Suppressor macrophage treated with lipopolysaccharide for 1 hour (primary cell): ENCODE measurements around the gene STAM2.
"Not testable (repeated sequence)": the region's sequence is repeated elsewhere in the genome, so short reads cannot be mapped to it uniquely, and the experiment has no call there.

ENCODE experiments used
- DNase-seq, 3 donors: peaks; one replicate each; pipeline ENCODE4 v3.0.0-alpha.2; 2020 to 2022

The STAM2 gene

DNA sequence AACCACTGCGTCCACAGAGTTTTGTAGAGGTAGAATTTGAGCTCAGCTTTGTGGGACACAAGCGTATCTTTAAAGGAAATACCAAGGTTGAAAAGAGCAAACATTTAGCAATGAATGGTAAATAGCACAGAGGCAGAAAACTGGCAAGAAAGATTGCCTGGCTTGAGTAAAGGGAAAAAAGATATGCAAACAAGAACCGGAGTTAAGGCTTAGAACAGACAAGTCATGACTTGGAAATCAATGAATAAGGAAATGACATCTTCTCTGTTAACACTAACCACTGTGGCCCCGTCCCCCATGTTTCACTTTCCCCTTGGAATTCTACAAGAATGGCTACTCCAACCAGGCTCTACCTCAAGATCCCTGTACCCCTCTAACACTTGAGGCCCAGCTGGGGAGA is 3.8 kb downstream of the STAM2 start:
- DNase-seq = peak; percentile 38 to 62 (median 45)

DNA sequence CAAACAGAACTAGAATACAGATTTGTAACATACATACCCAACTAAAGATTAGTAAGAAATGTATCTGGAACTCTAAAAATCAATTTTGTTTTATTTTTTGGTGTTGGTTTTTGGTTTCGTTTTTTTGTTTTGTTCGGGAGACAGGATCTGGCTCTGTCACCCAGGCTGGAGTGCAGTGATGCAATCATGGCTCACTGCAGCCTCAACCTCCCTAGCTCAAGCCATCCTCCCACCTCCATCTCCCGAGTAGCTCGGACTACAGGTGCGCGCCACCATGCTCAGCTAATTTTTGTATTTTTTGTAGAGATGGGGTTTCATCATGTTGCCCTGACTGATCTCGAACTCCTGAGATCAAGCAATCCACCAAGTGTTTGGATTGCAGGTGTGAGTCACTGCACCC is 6.4 kb downstream of the STAM2 start:
- peak in 1 of 3 donors; percentile 29 for DNase-seq

DNA sequence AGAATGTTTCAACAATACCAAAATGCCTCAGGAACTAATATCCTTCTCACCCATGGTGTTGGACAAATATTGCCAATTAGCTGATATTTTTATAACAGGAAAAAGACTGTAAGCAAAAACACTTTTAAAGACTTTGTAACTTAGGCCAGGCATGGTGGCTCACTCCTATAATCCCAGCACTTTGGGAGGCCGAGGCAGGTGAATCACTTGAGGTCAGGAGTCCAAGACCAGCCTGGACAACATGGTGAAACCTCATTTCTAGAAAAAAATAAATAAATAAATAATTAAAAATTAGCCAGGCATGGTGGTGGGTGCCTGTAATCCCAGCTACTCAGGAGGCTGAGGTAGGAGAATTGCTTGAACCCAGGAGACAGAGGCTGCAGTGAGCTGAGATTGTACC is 8.1 kb downstream of the STAM2 start:
- DNase-seq = not testable (repeated sequence)

- no peak for DNase-seq
Measured at GRCh38 chr2:152167065-152167464, 8.5 kb downstream of the STAM2 start.

- peak; percentile 26 to 78 (median 70) for DNase-seq
Measured at GRCh38 chr2:152166633-152167032, 8.9 kb downstream of the STAM2 start.

GRCh38 chr2:152165780-152166179 is 9.8 kb downstream of the STAM2 start:
- no peak for DNase-seq

- no peak for DNase-seq
Measured at GRCh38 chr2:152165306-152165705, 10.3 kb downstream of the STAM2 start.

- DNase-seq = not testable (repeated sequence)
Measured at GRCh38 chr2:152163669-152164068, 11.9 kb downstream of the STAM2 start.

- no peak for DNase-seq
Measured at GRCh38 chr2:152162141-152162540, 13.4 kb downstream of the STAM2 start.

DNA sequence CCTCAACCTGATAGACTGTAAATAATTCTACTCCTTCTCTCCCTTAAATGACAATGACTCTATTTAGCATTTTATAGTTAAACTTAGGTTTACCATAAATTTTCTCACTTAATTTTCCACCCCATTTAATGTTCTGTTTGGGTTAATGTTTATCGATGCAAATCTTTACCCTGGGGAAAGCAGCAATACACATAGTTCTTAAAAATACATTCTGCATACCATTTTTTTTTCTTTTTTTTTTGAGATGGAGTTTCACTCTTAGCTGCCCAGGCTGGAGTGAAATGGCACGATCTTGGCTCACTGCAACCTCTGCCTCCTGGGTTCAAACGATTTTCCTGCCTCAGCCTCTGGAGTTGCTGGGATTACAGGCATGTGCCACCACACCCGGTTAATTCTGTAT is 14.0 kb downstream of the STAM2 start:
- no peak for DNase-seq

DNA sequence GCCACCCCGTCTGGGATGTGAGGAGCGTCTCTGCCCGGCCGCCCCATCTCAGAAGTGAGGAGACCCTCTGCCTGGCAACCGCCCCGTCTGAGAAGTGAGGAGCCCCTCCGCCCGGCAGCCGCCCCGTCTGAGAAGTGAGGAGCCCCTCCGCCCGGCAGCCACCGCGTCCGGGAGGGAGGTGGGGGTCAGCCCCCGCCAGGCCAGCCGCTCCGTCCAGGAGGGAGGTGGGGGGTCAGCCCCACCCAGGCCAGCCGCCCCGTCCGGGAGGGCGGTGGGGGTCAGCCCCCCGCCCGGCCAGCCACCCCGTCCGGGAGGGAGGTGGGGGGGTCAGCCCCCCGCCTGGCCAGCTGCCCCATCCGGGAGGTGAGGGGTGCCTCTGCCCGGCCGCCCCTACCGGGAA is 15.2 kb downstream of the STAM2 start:
- not testable (repeated sequence) for DNase-seq

DNA sequence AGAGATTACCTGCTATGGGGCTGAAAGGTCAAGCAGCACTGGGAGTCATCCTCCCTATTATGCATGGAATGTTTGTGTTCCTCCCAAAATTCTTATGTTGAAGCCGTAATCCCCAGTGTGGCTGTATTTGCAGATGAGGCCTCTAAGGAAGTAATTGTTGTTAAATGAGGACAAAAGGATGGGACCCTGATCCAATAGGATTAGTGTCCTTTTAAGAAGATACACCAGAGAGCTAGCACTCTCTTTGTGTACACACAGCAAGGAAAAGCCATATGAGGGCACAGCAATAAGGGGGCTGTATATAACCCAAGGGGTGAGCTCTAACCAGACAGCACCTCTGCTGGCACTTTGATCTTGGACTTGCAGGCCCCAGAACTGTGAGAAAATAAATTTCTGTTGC is 18.3 kb downstream of the STAM2 start:
- peak in 1 of 3 donors; percentile 10 for DNase-seq

DNA sequence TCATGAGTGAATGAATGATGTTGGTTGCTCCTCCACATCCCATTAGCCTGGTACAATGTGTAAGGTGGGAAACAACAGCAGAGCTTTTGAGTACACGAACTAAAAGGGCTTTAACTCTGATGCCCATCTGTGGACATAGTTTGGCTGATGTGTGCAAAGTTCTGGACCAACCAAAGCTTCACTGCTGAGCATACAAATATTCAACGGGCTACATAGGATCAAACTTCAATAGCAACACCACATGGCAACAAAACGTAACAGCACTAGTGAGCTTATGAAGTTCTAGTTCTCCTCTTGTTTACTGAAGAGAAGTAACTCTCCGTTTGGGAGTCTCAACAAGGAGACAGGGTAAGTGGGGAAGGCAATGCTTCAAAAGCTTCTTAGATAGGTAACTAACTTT is 20.4 kb downstream of the STAM2 start:
- DNase-seq = no peak

DNA sequence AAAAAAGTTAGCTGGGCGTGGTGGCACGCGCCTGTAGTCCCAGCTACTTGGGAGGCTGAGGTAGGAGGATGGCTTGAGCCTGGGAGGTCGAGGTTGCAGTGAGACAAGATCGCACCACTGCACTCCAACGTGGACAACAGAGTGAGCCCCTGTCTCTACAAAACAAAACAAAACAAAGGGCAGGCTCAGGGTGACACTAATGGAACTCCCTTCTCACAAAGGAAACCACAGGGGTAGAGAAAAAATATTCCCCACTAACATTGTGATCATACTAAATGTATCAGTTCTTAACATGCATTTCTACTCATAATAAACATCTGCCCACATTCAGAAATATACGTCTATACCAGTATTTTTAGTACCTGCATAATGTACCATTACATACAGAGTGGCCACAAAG is 21.1 kb downstream of the STAM2 start:
- no peak for DNase-seq

- DNase-seq = no peak
Measured at GRCh38 chr2:152134488-152135280, 40.9 kb downstream of the STAM2 start.

- no peak for DNase-seq
Measured at GRCh38 chr2:152132306-152132705, 43.3 kb downstream of the STAM2 start.

DNA sequence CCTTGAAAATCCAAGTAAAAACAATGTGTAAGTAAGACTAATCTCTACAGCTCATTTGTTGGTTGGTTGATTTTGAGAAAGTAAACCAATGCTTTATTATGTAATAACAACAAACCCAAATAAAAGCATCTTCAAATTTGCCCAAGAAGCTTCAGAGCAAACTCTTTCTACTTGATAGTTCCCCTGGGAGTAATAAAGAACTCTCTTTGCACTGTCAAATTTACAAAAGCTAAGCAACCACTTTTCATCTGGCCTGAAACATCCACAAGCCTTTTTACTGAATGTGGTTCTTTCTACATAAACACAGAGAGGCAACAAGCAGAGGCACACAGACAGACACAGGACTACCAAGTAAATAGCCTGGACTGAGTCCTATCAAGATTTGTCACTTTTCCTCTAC is 47.9 kb downstream of the STAM2 start:
- DNase-seq = no peak

- no peak for DNase-seq
Measured at GRCh38 chr2:152126664-152127063, 48.9 kb downstream of the STAM2 start.

DNA sequence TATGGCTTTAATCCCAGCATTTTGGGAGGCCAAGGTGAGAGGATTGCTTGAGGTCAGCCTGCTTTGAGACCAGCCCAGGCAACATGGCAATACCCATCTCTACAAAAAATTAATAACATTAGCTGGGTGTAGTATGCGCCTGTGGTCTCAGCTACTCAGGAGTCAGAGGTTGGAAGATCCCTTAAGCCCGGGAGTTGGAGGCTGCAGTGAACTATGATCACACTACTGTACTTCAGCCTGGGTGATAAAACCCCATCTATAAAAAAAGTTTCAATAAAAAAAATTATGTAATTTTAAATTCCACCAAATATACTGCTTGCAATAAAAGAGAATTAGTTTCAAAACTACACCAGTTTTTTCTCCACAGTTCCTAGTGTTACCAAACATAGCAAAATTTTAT is 53.4 kb downstream of the STAM2 start:
- no peak for DNase-seq

GRCh38 chr2:152120430-152120829 is 55.1 kb downstream of the STAM2 start:
- no peak for DNase-seq

GRCh38 chr2:152115952-152116351 is 59.6 kb downstream of the STAM2 start:
- DNase-seq = no peak

- DNase-seq = peak in 2 of 3 donors; percentile 19 to 37
Measured at GRCh38 chr2:152114366-152114765, 61.2 kb downstream of the STAM2 start.

GRCh38 chr2:152107140-152107539 is 68.4 kb downstream of the STAM2 start:
- DNase-seq = not testable (repeated sequence)

- no peak for DNase-seq
Measured at GRCh38 chr2:152106464-152106863, 69.1 kb downstream of the STAM2 start.

- DNase-seq = no peak
Measured at GRCh38 chr2:152103271-152103670, 72.3 kb downstream of the STAM2 start.
